Activated CD8-positive, alpha-beta memory T cell treated with anti-CD3 and anti-CD28 coated beads, Interleukin-2, amount 50 U/mL, for 4 hours (primary cell): ENCODE measurements around the gene CHST5.
"Not testable (repeated sequence)": the region's sequence is repeated elsewhere in the genome, so short reads cannot be mapped to it uniquely, and the experiment has no call there.

Experiments
- DNase-seq: peaks from one replicate; pipeline ENCODE4 v3.0.0-alpha.2; 2020

Gene CHST5

DNA sequence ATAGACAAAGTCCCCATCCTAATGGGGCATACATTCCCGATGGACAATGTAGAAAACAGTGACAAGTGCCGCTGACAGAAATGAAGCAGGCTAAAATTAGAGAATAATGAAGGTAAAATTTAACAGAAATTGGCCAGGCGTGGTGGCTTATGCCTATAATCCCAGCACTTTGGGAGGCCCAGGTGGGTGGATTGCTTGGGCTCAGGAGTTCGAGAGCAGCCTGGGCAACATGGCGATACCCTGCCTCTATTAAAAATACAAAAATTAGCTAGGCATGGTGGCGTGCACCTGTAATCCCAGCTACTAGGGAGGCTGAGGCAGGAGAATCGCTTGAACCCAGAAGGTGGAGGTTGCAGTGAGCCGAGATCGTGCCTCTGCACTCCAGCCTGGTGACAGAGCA is 12.5 kb upstream of the CHST5 start:
- DNase-seq = not testable (repeated sequence)

DNA sequence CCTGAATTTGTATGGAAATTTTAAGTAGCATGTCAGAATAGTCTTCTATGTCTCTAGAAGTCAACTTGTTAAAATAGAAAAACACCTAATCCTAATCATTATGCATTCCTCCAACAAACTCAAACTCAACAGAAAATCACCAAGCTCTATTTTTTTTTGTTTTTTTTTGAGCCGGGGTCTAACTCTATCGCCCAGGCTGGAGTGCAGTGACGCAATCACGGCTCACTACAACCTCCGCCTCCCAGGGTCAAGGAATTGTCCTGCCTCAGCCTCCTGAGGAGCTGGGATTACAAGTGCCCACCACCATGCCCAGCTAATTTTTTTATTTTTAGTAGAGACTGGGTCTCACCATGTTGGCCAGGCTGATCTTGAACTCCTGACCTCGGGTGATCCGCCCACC is 10.4 kb upstream of the CHST5 start:
- no peak for DNase-seq

DNA sequence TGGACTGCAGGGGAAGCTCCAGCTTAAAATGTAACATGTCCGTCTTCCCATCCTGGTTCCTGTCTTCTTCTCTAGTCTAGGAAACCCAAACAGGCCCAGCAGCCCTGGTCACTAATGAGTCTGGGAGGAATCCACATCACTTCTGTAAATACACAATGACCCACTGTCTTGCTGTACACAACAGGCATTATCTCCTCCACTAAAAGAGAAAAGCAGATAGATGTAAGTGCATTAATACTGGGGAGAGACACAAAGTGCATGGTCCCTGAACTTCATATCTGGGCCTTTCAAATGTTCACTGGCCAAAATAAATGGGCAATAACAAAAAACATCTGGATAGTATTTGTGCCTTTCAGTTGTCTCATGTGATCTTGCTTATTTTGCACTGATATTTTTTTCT is 10.0 kb upstream of the CHST5 start:
- DNase-seq = not testable (repeated sequence)

DNA sequence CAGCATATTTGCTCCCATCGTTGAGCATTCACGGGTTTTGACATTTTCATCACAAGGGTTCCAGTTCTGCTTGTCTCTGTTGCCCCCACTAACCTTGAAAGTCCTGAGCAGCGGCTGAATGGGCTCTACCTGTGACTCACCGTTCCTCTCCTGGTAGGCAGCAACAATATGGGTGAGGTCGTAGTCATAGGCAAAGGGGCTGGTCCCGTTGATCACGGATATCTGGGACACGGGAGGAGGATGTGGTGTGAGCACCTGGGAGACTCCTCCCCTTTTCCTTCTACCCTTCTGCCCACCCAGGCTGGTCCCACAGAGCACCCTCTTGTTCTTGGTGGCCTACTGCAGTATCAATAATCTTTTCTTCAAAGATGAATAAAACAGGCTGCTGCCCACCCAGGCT is 6.6 kb upstream of the CHST5 start:
- DNase-seq = not testable (repeated sequence)

DNA sequence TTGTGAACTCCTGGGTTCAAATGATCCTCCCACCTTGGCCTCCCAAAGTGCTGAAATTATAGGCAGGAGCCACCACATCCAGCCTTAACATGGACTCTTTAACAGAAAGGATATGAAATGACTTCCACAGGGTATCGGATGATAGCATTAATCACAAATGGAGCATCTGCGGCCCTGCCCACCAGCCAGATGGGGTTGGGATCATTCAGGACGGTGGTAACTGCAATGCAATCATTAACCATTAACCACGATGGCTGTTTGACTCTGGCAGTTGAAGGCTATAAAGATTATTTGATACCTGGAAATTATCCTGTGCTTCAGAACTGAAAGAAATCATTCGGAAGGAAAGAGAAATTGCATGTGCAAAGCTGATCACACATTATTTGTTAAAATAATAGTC is 5.3 kb upstream of the CHST5 start:
- DNase-seq = no peak

DNA sequence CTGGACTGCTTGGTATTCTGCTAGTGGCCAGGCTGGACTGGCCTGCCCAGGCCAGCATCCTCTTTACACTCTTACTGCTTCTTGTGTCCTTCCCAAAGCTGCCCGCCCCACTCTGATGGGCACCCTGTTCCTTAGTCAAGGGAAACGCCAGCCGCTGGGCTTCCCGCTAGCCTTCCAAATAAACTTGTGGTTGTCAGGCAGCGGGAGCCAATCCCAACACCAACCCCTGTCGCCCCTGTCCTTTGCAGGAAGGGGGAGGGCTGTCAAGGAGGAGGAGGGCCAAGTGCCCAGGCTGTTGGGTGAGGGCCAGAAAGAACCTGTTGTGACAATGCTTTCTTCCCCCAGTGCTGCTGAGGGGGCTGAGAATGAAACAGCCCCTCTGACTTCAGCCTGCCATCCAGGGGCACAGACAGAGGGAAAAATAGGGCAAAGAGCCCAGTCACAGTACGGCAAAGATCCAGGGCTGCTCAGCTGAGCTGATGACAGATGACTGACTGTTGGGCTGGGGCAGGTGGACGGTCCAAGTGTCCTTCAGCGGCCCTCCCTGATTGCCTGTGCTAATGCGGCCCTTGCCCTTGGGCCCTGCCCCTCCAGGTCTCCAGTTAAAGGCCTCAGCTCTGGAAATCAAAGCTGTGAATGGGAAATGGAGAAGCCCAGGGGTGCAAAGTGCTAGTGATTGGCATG is 3.1 kb upstream of the CHST5 start:
- not testable (repeated sequence) for DNase-seq

DNA sequence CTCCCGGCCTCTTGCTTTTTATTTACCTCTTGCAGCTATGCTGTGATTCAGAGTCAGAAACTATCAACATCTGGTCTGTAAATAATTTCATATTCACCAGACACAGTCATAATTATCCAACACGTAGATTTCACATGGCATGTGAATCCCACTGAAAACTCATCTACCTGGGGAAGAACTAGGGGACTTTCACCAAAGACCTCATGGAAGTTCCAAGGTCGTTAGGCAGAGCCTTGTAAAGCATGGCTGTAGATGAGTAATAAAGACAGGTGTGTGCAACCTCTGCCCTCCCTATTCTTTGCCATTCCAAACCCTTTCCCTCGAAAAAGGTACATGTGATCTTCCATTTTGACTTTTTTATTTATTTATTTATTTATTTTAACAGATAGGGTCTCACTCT is 1.9 kb upstream of the CHST5 start:
- no peak for DNase-seq

DNA sequence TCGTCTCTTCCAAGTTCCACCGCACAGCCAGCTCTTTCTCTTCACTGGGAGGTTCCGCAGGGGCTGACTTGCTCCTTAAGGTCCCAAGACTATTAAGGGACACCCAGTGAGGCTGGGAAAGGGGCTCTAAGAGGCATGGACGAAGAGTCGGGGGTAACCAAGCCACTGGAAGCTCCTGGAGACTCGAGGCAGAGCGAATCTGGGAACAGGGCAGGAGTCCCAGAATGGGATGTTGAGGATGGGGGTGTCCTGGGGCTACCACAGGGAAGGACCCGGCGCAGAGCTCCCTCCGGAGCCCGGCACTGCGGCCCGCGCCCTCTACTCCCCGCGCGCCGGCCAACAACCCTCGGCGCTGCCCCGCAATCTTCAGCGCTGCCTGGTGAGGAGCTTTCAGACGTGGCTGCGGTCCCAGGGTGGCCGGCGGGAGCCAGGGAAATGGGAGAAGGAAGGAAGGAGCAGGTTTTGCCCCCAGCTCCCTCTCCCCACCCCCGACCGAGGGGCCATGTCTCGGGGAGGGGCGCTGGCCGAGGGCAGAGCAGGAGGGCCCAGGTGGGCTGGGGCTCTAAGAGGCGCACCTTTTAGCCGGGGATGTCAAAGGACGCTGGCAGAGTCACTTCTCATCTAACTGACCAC is 581 bp downstream of the CHST5 start:
- DNase-seq = no peak

DNA sequence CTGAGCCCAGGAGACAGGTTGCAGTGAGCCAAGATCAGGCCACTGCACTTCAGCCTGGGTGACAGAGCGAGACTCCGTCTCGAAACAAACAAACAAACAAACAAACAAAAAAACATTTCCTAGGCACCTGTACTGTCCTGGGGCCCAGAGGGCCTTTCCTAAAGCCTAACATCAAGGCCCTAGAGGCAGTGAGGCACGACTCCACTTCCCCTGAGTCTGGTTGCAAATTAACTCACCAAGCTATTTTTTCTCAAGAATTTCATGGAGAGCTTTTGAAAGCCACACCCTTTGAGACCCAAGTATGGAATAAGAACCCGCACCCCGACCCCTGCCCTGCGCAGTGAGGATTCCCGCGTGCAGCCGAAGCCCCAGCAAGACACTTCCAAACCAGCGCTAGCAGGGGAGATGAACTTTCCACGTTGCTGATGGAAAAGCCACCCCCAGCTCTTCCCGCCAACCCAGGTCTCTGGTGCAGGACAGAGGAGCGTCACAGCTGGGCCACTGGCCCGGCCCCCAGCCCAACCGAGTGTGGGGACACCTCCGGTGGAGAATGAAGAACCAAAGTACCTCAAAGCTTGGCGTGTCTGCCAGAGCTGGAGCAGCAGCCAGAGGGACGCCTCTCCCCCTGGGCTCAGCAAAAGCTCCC is 1.2 kb downstream of the CHST5 start:
- no peak for DNase-seq

DNA sequence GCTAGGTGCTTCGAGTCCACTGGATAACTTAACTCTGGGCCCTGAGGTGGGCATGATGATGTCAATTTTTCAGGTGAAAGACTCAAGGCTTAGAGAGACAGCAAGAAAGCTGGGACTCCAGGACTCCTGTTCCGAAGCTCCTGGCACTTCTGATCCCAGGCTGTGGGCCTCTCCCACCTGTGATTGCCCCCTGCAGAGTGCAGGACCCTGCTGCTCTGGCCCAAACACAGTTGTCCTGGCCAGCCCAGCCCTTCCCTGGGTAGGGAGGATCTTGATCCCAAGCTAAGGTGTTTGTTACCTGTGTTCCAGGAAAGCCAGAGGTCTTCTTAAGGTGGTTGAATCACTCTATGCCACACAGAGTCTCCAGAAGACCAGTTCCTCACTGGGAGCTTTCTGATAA is 3.1 kb downstream of the CHST5 start:
- DNase-seq = no peak

DNA sequence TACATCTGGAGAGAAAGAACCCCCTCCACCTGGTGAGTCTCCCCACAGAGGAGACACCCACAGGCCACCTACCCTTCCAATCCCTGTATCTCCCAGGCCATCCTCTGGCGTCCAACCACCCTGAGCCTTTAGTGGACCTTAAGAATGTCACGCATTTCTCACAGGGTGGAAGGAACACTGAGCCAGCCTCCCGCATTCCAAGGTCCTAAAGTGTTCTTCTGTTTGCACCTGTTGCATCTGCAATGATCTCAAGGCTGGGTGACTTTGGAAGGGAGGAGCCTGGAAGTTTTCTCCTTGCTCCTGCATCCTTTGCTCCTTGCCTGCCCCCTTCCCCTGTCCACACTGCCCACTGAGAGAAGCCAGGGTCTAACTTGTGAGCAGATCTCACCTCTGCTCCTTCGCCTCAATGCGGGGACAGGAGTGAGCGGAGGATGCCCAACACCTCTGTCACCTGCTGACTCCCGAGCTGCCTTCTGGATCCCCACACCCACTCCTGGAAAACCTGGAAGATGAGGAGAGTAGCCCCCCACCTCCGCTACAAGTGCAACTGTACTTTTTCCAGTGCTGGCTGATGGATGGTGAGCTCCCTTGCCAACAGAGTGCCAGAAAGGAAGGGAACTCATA is 3.7 kb downstream of the CHST5 start:
- DNase-seq = no peak

DNA sequence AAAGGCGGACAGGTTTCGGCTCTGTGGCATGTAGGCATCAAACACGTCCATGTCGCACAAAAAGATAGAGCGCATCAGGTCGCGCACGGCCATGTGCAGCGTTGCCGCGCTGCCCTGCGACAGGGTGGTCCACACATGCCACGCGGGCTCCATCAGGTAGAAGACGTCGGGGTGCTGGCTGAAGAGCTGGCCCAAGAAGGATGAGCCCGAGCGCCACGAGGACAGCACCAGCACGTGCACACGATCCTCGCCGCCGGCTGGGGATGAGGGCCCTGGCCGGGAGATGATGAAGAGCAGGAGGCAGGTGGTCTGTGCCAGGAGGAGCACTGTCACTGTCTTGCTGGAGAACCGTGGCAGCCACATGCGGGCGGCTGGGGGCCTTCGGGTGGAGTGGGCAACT is 5.9 kb downstream of the CHST5 start:
- no peak for DNase-seq

DNA sequence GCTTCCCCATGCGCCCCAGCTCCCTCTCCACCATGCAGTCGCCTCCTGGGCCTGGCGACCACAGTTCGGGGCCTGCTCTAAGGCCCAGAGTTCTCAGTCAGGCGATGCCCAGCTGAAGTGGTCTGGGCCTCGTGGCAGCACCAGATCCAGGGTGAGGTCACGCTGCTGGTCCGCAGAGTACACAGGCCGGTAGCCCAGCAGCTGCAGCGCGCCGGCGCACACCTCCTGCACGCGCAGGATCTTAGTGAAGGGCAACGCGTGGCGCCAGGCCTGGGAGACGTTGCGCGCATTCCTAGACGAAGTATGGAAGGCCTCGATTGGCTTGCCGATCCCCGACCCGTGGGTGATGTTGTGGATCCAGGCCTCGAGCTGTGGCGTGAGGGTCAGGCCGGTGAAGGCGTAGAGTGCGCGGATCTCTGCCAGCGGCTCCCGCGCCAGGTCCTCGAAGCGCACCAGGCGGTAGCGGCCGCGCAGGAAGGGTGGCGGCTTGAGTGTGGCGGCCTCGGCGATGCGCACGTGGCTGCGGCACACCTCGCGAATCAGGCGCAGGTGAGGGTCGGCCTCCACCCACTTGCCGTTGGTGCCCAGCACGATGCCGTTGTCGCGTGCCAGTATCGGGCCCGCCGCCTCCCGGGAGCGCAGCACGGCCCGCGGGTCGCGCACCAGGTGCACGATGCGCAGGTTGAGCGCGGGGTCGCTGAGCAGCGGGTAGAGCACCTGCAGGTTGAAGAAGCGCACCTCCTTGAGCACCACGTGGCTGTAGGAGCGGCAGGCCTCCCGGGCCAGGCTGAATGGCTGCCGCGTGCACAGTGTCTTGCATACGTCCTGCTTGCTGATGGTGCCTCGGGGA is 6.6 kb downstream of the CHST5 start:
- DNase-seq = no peak

DNA sequence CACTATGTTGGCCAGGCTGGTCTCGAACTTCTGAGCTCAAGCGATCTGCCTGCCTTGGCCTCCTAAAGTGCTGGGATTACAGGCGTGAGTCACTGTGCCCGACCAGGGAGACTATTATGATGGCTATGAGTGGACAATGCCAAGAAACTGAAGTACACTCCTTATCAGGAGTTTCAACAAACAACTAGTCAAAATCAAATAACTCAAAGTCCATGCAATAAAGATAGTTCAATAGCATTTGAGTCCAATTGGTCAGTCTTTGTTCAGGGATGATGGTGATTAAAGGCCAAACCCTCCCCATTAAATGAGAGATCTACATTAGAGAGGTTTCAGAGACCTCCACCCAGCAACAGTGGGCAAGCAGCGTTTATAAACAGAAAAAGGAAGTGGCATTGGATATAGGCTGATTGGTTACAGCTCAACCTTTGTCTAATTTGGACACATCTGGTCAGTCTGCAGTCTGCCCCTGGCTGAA is 8.0 kb downstream of the CHST5 start:
- no peak for DNase-seq

DNA sequence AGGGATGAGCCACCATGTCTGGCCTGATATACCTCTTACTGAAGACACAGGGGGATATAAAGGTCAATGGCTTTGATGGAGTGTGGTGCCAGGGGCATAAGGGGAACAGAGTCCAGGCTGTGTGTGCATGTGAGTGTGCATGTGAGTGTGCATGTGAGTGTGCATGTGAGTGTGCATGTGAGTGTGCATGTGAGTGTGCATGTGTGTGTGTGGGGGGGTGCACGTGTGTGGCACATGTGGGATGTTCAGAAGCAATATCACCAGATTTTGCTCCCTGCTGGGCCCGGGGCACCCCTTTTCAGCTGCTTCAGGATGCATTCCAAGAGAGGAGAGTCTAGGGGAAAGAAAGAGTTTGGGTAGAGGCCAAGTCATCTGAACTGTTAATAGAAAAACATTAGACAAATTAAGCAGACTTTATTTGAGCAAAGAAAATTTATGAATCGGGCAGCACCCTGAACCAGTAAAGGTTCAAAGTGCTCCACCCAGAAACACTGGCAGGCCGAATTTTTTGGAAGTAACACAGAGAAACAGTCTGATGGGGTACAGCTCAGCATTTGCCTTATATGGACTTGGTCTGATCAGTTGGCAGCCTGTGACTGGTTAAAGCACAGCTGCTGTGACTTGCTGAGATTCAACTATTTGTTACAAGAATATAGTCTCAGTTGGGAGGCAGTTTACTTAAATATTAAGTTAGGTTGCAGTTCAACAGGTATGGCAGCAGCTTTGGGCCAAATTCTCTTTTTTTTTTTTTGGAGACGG is 9.7 kb downstream of the CHST5 start:
- DNase-seq = no peak

DNA sequence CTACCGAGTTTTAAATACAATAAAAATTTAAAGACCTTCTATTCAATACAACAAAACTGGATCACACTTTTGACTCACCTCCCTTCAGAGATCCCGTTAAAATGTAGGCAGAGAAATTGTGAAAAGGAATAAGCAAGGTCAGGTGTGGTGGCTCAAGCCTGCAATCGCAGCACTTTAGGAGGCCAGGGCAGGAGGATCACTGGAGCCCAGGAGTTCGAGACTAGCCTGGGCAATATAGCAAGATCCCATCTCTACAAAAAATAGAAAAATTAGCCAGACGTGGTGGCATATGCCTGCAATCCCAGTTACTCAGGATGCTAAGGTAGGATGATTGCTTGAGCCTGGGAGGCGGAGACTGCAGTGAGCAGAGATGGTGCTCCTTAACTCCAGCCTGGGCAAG is 16.7 kb downstream of the CHST5 start:
- no peak for DNase-seq

DNA sequence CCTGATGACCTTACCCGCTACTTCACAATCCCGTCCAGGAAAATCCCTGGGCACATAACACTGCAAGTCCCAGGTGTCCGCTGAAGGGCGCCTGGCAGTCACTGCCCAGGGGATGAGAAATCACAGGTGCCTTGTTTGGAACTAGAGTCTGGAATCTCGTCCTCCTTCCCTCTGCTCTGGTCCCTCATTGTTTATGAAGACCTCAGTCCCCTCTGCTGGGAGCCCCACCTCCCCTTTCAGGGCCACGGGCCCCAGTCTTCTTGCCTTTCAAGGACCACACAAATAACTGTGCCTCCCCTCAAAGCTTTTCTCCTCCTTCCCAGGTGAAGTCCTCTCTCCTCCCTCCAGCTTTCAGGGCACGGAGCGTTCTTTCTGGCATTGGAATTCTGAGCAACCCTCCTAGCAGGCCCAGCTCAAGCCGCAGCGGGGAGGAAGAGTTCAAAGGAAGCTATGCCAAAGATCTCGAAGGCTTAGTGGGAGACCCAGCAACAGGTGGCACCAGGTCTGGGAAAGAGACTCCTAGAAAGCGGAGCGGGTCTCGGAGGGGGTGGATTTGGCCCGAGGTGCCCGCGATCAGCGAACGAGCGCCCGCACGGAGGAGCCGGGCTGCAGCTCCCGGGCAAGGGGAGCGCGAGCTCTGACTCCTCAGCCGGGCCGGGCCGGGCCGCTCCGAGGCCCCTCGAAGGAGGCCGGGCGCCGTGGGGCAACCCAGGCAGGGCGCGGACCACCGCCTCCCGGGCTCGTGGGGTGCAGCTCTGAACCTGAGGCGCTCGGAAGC is 19.5 kb downstream of the CHST5 start:
- peak; percentile 32 for DNase-seq

DNA sequence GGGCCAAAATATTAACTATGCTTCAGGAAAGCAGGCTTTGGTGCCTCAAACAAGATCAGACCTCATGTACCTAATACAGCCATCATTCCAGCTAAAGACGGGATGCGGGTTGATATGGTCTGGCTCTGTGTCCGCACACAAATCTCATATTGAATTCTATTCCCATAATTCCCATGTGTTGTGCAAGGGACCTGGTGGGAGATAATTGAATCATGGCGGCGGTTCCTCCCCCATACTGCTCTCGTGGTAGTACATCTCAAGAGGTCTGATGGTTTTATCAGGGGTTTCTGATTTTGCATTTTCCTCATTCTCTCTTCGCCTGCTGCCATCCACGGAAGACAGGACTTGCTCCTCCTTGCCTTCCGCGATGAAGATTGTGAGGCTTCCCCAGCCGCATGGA is 21.6 kb downstream of the CHST5 start:
- no peak for DNase-seq

DNA sequence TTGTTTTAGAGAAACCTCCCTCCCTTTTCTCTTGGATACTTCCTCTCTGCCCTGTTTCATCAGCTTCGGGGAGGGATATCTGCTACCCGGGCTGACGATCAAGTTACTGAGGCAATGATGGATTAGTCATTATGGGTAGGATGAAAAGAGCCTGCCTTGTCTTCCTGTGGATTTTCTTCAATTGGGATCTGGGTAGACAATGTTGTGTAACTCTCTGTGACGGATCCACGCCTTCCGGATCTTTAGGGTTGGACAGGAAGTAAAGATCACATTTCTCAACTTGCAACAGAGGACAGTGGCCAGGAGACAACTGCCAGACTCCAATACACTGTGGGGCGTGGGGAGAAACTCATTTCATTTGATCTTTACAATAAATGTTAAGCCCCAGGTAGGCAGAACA is 29.3 kb downstream of the CHST5 start:
- DNase-seq = no peak

DNA sequence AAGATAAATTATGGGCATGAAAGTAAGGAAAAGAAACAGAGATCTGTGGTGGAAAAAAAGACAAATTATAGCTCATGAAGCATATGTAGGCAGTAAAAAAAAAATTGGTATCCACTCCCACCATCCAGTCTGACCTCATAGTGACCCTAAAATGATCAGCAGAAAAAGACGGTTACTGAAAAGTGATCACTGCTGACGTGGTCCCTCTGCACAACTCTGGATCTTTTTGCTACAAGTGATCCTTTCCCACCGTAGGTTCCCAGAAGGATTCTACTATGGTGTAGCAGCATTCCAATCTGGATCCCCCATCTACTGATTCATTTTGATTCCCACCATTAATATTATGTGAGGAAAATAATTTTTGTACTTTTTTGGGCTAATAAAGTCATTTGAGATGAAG is 29.8 kb downstream of the CHST5 start:
- DNase-seq = no peak

DNA sequence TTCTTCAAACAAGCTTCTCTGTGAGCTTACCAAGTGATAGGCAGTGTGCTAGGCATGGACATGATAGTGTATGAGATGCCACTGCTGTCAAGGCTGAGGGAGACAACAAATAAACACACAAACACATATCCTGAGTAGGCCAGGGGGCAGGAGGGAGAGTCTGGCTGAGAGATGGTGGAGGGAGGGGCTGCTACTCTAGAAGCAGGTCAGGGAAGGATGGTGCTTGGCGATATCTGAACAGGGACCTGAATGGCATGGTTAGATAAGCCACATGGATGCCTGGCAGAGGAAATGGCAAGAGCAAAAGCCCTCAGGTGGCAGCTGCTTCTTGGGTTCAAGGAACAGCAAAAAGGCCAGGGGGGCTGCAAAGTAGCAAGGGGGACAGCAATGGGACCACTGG is 32.1 kb downstream of the CHST5 start:
- DNase-seq = no peak
